Mucosa of descending colon (tissue), 3 donors: Measurements from ENCODE around the gene TIAM2. TPM values are rescaled to one million over a fixed set of nuclear protein-coding genes. Genes with fewer than 3 reads are reported as not detected.

Experiments used
- ATAC-seq: fragments of 200-7000 bp; cut with Tn5 transposase; one replicate; pipeline ENCODE4 v1.9.1; 2020; ENCODE audit warnings: mild to moderate bottlenecking, moderate library complexity
- DNase-seq, 3 donors: peaks; one replicate each; pipeline ENCODE4 v3.0.0-alpha.2; 2020
- H3K36me3 ChIP-seq: fragments of 200-600 bp; one replicate; pipeline ENCODE4 v1.8.0; 2021; ENCODE audit warnings: low read depth, mild to moderate bottlenecking
- H3K4me1 ChIP-seq: fragments of 200-600 bp; one replicate; pipeline ENCODE4 v1.8.0; 2021; ENCODE audit warnings: low read depth, mild to moderate bottlenecking
- H3K4me3 ChIP-seq: fragments of 200-600 bp; one replicate; pipeline ENCODE4 v1.8.0; 2021; ENCODE audit warnings: mild to moderate bottlenecking
- H3K9me3 ChIP-seq: fragments of 200-600 bp; one replicate; pipeline ENCODE4 v1.8.0; 2021; ENCODE audit warnings: mild to moderate bottlenecking
- intact Hi-C, 2 donors: fragments of 100-400 bp; cut with DNase I in 1 of 2; cut with micrococcal nuclease in 1 of 2; formaldehyde crosslinking; loops; one replicate each; pipeline versions ENCODE4 v1.11.0 to v1.11.1; 2022; cut with DNase I, micrococcal nuclease
- total RNA-seq, 3 donors: library from RNA; stranded (reverse); fragmentation: NEBNext Ultra II Directional in 2 of 3; extraction: Animal tissue kit (Norgen Biotek cat#: 25700) in 2 of 3; gene quantifications; one replicate each; pipeline versions ENCODE4 v1.2.1 to v1.2.4, GENCODE V29; 2021 to 2023
- TF ChIP-seq, protein P1 (sequence below): fragments of 200-600 bp; IDR thresholded peaks from one replicate; pipeline ENCODE4 v1.8.0; 2022; ENCODE audit warnings: antibody characterized with exemption, mild to moderate bottlenecking
- donor health status: DM: no; HTN: no; CAD: no; lungs with moderate emphysema.
- donor health status: DM: no; HTN: no; CAD: no.
- donor health status: DM: no; HTN: yes; CAD: no.

Gene TIAM2
- total RNA-seq, 3 donors from 2014 or later, result 4.2 to 12.2 (median 9.8) TPM

DNA sequence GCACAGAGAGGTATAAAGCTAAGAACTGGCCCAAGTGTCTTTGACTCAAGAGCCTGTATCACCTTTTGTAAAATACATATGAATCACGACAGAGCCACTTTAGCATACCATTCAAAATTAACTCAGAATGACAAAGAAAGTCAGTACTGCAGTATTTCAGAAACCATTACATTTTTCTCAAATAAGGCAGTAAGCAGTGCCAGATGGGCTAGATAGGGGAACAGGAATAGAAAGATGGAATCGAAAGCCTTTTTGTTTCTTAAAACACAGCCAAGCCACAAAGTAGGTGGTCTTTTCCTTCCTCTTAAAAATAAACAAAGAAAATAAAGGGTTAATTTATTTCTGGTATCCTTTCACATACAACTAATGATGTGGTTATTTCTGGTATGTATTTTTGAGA lies 279.0 kb downstream of the TIAM2 start:
- Histone ChIP-seq H3K4me1 (no peaks in the 10 kb centered on the region), H3K36me3 (no peaks in the 10 kb centered on the region), H3K9me3 (no peaks in the 10 kb centered on the region), H3K4me3 (no peak overlapping the region)
- ATAC-seq, result no peak
- TF ChIP-seq, protein P1, sequence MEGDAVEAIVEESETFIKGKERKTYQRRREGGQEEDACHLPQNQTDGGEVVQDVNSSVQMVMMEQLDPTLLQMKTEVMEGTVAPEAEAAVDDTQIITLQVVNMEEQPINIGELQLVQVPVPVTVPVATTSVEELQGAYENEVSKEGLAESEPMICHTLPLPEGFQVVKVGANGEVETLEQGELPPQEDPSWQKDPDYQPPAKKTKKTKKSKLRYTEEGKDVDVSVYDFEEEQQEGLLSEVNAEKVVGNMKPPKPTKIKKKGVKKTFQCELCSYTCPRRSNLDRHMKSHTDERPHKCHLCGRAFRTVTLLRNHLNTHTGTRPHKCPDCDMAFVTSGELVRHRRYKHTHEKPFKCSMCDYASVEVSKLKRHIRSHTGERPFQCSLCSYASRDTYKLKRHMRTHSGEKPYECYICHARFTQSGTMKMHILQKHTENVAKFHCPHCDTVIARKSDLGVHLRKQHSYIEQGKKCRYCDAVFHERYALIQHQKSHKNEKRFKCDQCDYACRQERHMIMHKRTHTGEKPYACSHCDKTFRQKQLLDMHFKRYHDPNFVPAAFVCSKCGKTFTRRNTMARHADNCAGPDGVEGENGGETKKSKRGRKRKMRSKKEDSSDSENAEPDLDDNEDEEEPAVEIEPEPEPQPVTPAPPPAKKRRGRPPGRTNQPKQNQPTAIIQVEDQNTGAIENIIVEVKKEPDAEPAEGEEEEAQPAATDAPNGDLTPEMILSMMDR, result no peak
- no peak for DNase-seq
- intact Hi-C loops, result no loop called here

DNA sequence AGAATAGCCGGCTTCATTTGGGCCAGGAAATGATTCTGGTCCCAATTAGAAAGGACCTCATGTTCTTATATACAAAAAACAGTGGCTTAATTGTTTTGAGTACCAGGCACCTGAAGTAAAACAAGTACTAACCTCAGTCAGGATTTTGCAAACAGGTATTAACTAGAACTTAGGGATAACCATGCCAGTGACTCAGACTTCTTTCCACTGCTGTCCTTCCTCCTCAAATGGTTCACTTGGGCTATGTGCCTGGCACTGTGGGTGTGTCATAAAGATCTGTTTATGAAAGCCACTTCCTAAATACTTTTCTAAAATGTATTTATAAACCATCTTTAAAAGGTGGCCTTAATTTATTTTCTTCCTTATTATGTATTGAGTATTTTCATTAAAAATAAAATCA lies 279.4 kb downstream of the TIAM2 start:
- H3K4me1 ChIP-seq, result no peaks in the 10 kb centered on the region
- intact Hi-C loops, result no loop called here
- TF ChIP-seq, protein P1, result no peak

DNA sequence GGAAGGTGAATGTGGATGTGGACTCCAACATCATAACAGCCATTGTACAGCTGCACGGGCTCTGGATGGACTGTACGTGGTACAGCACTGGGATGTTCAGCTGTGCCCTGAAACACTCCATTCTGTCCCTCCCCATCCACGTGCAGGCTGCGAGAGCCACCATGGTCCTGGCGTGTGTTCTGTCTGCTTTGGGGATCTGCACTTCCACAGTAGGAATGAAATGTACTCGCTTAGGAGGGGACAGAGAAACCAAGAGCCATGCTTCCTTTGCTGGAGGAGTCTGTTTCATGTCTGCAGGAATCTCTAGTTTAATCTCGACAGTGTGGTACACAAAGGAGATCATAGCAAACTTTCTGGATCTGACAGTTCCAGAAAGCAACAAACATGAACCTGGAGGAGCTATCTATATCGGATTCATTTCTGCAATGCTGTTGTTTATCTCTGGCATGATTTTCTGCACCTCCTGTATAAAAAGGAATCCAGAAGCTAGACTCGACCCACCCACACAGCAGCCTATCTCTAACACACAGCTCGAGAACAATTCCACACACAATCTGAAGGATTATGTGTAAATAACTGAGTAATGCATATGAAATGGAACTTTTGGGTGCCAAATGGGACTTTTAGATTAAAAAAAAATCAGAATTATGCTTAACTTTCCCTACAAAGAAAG lies 280.8 kb downstream of the TIAM2 start:
- Histone ChIP-seq H3K4me1 (no peaks in the 10 kb centered on the region), H3K9me3 (no peaks in the 10 kb centered on the region), H3K4me3 (no peak overlapping the region), H3K36me3 (no peaks in the 10 kb centered on the region)
- TF ChIP-seq, protein P1, result no peak
- intact Hi-C loops, result no loop called here
- ATAC-seq (peak; percentile 17), DNase-seq (no peak)

More for the DNA sequence above, 279.4 kb downstream of the TIAM2 start:
- H3K36me3 ChIP-seq, result no peaks in the 10 kb centered on the region
- no peak overlapping the region for H3K4me3 ChIP-seq
- no peak for DNase-seq
- ATAC-seq, result no peak
- no peaks in the 10 kb centered on the region for H3K9me3 ChIP-seq

DNA sequence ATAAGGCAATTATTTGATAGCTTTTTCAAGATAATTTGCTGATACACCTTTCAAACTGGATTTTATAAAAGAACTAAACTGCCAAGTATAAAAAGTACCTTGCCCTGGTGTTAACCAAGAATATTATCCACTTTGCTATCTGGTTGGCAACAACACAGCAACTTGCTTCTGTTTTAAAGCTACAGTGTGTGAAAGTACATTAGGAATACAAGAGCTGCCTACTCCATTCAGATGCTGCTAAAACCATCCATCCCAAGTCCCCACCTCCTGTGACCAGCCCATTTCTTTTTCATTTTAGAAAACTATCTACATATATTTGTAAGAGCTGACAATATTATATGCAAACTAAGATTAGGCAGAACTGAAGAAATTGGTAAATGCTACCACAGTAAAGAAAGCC lies 281.5 kb downstream of the TIAM2 start:
- no peaks in the 10 kb centered on the region for H3K36me3 ChIP-seq
- no peaks in the 10 kb centered on the region for H3K9me3 ChIP-seq
- H3K4me3 ChIP-seq, result no peak overlapping the region
- intact Hi-C loops, result no loop called here
- DNase-seq, result no peak
- TF ChIP-seq, protein P1, result no peak
- no peak for ATAC-seq
- no peaks in the 10 kb centered on the region for H3K4me1 ChIP-seq

GRCh38 chr6:155278319-155279049 lies 283.4 kb downstream of the TIAM2 start:
- Histone ChIP-seq H3K4me3 (no peak overlapping the region), H3K9me3 (no peaks in the 10 kb centered on the region), H3K4me1 (no peaks in the 10 kb centered on the region), H3K36me3 (no peaks in the 10 kb centered on the region)
- intact Hi-C loops, result no loop called here
- DNase-seq (no peak), ATAC-seq (no peak)
- TF ChIP-seq, protein P1, result no peak
